ENCODE results near the gene PRKACB. TPM values are rescaled to one million over a fixed set of nuclear protein-coding genes. Genes with fewer than 3 reads are reported as not detected.
A peak's percentile ranks its signal among the peaks of the same experiment; 100 is the strongest.

The PRKACB gene
- total and polyA plus RNA-seq, 11 donors, result 8.7 to 52.3 (median 39.0) TPM

DNA sequence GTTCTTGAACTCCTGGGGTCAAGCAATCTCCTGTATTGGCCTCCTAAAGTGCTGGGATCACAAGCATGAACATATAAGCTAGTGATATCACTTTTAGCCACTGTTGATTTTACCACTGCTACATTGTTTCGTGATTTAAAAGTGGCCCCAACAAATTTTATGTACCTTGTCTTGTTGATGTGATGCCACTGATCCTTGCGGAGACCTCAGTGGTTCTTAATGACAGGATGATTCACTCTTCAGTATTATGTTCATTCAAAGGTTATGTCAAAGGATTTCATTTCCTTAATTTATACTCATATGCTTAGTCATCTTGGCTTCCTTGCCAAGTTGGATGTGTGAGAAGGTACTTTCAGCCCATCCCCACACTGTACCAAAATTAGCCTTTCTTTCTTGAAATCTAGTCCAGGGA, 12.1 kb downstream of the PRKACB start:
- H3K4me3 ChIP-seq, result no peak overlapping the region
- WGBS, 4 donors, result 76 to 83% (median 80%) methylated on average over 2 of the region's 2 CpGs
- TF ChIP-seq POLR2A (IDR thresholded peaks at IDR 0.05), result no peak
- TF ChIP-seq CTCF (IDR thresholded peaks at IDR 0.05), result no peak
- no peaks in the 10 kb centered on the region for H3K9me3 ChIP-seq
- intact Hi-C loops (cut with DNase I), result no loop called here
- ATAC-seq (peak in 1 of 4 donors; percentile 45), DNase-seq (no peak)
- no peaks in the 10 kb centered on the region for H3K27me3 ChIP-seq
- no peaks in the 10 kb centered on the region for H3K36me3 ChIP-seq
- peaks cover 0 to 29% (median 0%) of the 10 kb centered on the region in 12 donors for H3K4me1 ChIP-seq
- no peak overlapping the region for H3K27ac ChIP-seq

- peaks cover 0 to 23% (median 0%) of the 10 kb centered on the region in 12 donors for H3K4me1 ChIP-seq
- TF ChIP-seq CTCF (IDR thresholded peaks at IDR 0.05), result no peak
- no peak for TF ChIP-seq POLR2A (IDR thresholded peaks at IDR 0.05)
- H3K27ac ChIP-seq, result no peak overlapping the region
- H3K4me3 ChIP-seq, result no peak overlapping the region
- H3K36me3 ChIP-seq, result no peaks in the 10 kb centered on the region
- ATAC-seq (no peak), DNase-seq (no peak)
- H3K9me3 ChIP-seq, result peaks cover 0 to 4% (median 0%) of the 10 kb centered on the region in 12 donors
- no peaks in the 10 kb centered on the region for H3K27me3 ChIP-seq
- 78 to 83% (median 81%) methylated on average over 5 of the region's 5 CpGs for WGBS, 4 donors
- intact Hi-C loops (cut with DNase I), result no loop called here
Measured at GRCh38 chr1:84159533-84160240, 15.6 kb downstream of the PRKACB start.

DNA sequence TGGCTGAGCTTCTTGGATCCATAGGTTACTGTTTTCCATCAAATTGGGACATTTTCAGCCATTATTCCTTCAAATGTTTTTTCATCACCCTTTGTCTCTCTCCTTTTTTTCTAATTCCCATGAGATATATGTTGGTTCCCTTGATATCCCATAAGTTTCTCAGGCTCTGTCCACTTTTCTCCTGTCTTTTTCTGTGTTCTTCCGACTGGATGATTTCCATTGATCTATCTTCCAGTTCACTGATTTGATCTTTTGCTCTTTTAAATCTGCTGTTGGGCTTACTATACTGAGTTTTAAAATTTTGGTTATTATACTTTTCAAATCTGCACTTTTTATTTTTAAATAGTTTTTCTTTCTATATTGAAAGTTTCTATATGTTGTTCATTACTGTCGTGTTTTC, 18.2 kb downstream of the PRKACB start:
- intact Hi-C loops (cut with DNase I), result no loop called here
- Histone ChIP-seq H3K9me3 (peaks cover 0 to 4% (median 0%) of the 10 kb centered on the region in 12 donors), H3K27ac (no peak overlapping the region), H3K4me1 (peaks cover 0 to 16% (median 4%) of the 10 kb centered on the region in 12 donors), H3K27me3 (no peaks in the 10 kb centered on the region), H3K4me3 (no peak overlapping the region), H3K36me3 (no peaks in the 10 kb centered on the region)
- 92 to 98% (median 97%) methylated on average over 2 of the region's 2 CpGs for WGBS, 4 donors
- TF ChIP-seq POLR2A (IDR thresholded peaks at IDR 0.05) (no peak), CTCF (IDR thresholded peaks at IDR 0.05) (no peak)
- DNase-seq, result no peak
- ATAC-seq, result no peak

- no peak for ATAC-seq
- Histone ChIP-seq H3K27me3 (no peaks in the 10 kb centered on the region), H3K4me1 (peaks cover 0 to 16% (median 4%) of the 10 kb centered on the region in 12 donors), H3K27ac (no peak overlapping the region), H3K4me3 (no peak overlapping the region), H3K36me3 (no peaks in the 10 kb centered on the region), H3K9me3 (peaks cover 0 to 4% (median 0%) of the 10 kb centered on the region in 12 donors)
- TF ChIP-seq POLR2A (IDR thresholded peaks at IDR 0.05), result no peak
- no peak for TF ChIP-seq CTCF (IDR thresholded peaks at IDR 0.05)
- WGBS, 4 donors, result 76 to 87% (median 84%) methylated on average over 7 of the region's 7 CpGs
- no peak for DNase-seq
- intact Hi-C loops (cut with DNase I), result no loop called here
Measured at GRCh38 chr1:84163123-84163931, 19.3 kb downstream of the PRKACB start.
